HepG2 (cell line): ENCODE results near the gene RPL22L1. TPM values are rescaled to one million over a fixed set of nuclear protein-coding genes. Genes with fewer than 3 reads are reported as not detected.
"Not testable (repeated sequence)": the region's sequence is repeated elsewhere in the genome, so short reads cannot be mapped to it uniquely, and the experiment has no call there.

Source experiments
- ATAC-seq: fragments of 200-7000 bp; cut with Tn5 transposase; 3 replicates; pipeline ENCODE4 v1.9.1; 2020; ENCODE audit warnings: mild to moderate bottlenecking, moderate library complexity
- BruUV-seq: library from RNA; stranded (reverse); fragments of 400-500 nt; replicated peaks from 2 replicates; lab custom pipeline; 2021; lab: Mats Ljungman, UMichigan
- CTCF ChIA-PET: fragments of 300-600 bp; formaldehyde crosslinking; extraction: SDS; loops from one replicate; lab custom pipeline; 2021; ENCODE audit warnings: low total read pairs, inconsistent platforms, low intra/inter-chr PET ratio; lab: Yijun Ruan, JAX
- POLR2A ChIA-PET: fragments of 350-600 bp; sonication (Branson Sonifier 250); formaldehyde crosslinking; loops from one replicate; lab custom pipeline; 2020; ENCODE audit warnings: antibody characterized with exemption, inconsistent platforms; lab: Yijun Ruan, JAX
- DNase-seq: peaks from one replicate; pipeline ENCODE4 v3.0.0-alpha.2; 2015; ENCODE audit warnings: low spot score
- FAIRE-seq: peaks from 3 replicates; lab custom pipeline; 2011; peaks lifted over from hg19 to GRCh38; lab: Jason Lieb, UNC
- H2AFZ ChIP-seq: one replicate; pipeline ENCODE4 v1.6.1; 2011; ENCODE audit warnings: low read length, inconsistent platforms
- H3K27ac ChIP-seq: fragments of 300-600 bp; 3 replicates; pipeline ENCODE4 v1.8.0; 2011; ENCODE audit warnings: mixed run types, mild to moderate bottlenecking, mixed read lengths, low read length, inconsistent platforms; ENCODE audit not compliant: insufficient read depth; ENCODE audit errors: extremely low read length
- H3K27me3 ChIP-seq, 2 experiments: fragments of 200-600 bp in 1 of 2; 2 replicates in 1 of 2; 3 replicates in 1 of 2; pipeline versions ENCODE4 v1.6.0 to v1.8.0; 2011; ENCODE audit warnings: low read length in 2 of 2, mild to moderate bottlenecking in 2 of 2, moderate library complexity in 2 of 2, inconsistent platforms in 1 of 2; ENCODE audit not compliant: insufficient read depth in 2 of 2, control insufficient read depth in 1 of 2
- H3K36me3 ChIP-seq, 2 experiments: fragments of 200-600 bp in 1 of 2; replicated peaks in 1 of 2; 2 replicates in 1 of 2; 3 replicates in 1 of 2; pipeline versions ENCODE4 v1.5.1 to v1.8.0; 2011; ENCODE audit warnings: low read length in 2 of 2, inconsistent platforms in 1 of 2; ENCODE audit not compliant: insufficient read depth in 2 of 2, control insufficient read depth in 1 of 2
- H3K4me1 ChIP-seq: 2 replicates; pipeline ENCODE4 v1.5.1; 2012; ENCODE audit warnings: low read length, inconsistent platforms; ENCODE audit not compliant: insufficient read depth
- H3K4me2 ChIP-seq: 2 replicates; pipeline ENCODE4 v1.6.0; 2011; ENCODE audit warnings: low read depth, low read length, inconsistent platforms
- H3K4me3 ChIP-seq, 3 experiments: fragments of 200-600 bp in 1 of 3; sonication (generic), shearing (Covaris generic) in 1 of 3; replicated peaks in 1 of 3; 2 replicates each; pipeline ENCODE4 v1.5.1; 2011 to 2016; ENCODE audit warnings: low read length in 3 of 3, inconsistent platforms in 2 of 3, low read depth in 2 of 3, mild to moderate bottlenecking in 2 of 3, control low read depth in 1 of 3, mixed read lengths in 1 of 3; ENCODE audit not compliant: insufficient read depth in 1 of 3
- H3K79me2 ChIP-seq: one replicate; pipeline ENCODE4 v1.6.1; 2011; ENCODE audit warnings: low read length, inconsistent platforms; ENCODE audit not compliant: insufficient read depth
- H3K9ac ChIP-seq: 2 replicates; pipeline ENCODE4 v1.6.0; 2011; ENCODE audit warnings: mild to moderate bottlenecking, low read depth, low read length, inconsistent platforms; ENCODE audit not compliant: insufficient read depth
- H3K9me3 ChIP-seq: 2 replicates; pipeline ENCODE4 v1.5.1; 2012; ENCODE audit warnings: mild to moderate bottlenecking, low read length
- H4K20me1 ChIP-seq: 2 replicates; pipeline ENCODE4 v1.6.0; 2011; ENCODE audit warnings: inconsistent platforms, mild to moderate bottlenecking, low read length, moderate library complexity; ENCODE audit not compliant: insufficient read depth
- GABPB1 ChIP-seq: IDR thresholded peaks from 2 replicates; pipeline ENCODE4 v1.6.1; 2016; ENCODE audit warnings: mild to moderate bottlenecking, missing genetic modification reagents, moderate library complexity, missing compliant biosample characterization
- HOXA3 ChIP-seq: sonication (generic); formaldehyde crosslinking; IDR thresholded peaks from 2 replicates; pipeline ENCODE4 v1.5.0; 2020; ENCODE audit warnings: missing genetic modification reagents
- HOXA9 ChIP-seq: sonication (generic); formaldehyde crosslinking; IDR thresholded peaks from 2 replicates; pipeline ENCODE4 v1.8.1; 2022; ENCODE audit warnings: missing genetic modification reagents, mild to moderate bottlenecking, moderate library complexity, borderline replicate concordance
- MAZ ChIP-seq, 2 experiments: sonication (generic) in 1 of 2; formaldehyde crosslinking in 1 of 2; IDR thresholded peaks; 2 replicates each; pipeline versions ENCODE4 v1.5.0 to v1.6.1; 2012 to 2020; ENCODE audit warnings: low read depth in 2 of 2, mild to moderate bottlenecking in 2 of 2, borderline replicate concordance in 1 of 2, improper control_type of control experiment in 1 of 2, low read length in 1 of 2, missing genetic modification reagents in 1 of 2, moderate library complexity in 1 of 2
- PHF8 ChIP-seq: sonication (generic); formaldehyde crosslinking; IDR thresholded peaks from 2 replicates; pipeline ENCODE4 v1.5.0; 2020; ENCODE audit warnings: missing genetic modification reagents
- POLR2G ChIP-seq: fragments of 200-400 bp; formaldehyde crosslinking; IDR thresholded peaks from 2 replicates; pipeline ENCODE4 v1.6.1; 2018; ENCODE audit warnings: mild to moderate bottlenecking, low read depth, low read length, moderate library complexity
- SALL1 ChIP-seq: sonication (generic); formaldehyde crosslinking; IDR thresholded peaks from 2 replicates; pipeline ENCODE4 v1.8.0; 2022; ENCODE audit warnings: mild to moderate bottlenecking, missing genetic modification reagents
- TAF1 ChIP-seq: sonication (generic); formaldehyde crosslinking; IDR thresholded peaks from 2 replicates; pipeline ENCODE4 v1.4.0; 2020; ENCODE audit warnings: missing genetic modification reagents
- ZBTB33 ChIP-seq: sonication (generic); formaldehyde crosslinking; IDR thresholded peaks from 2 replicates; pipeline ENCODE4 v1.4.0; 2020; ENCODE audit warnings: missing genetic modification reagents
- ZNF292 ChIP-seq: sonication (generic); formaldehyde crosslinking; IDR thresholded peaks from 2 replicates; pipeline ENCODE4 v1.8.1; 2022; ENCODE audit warnings: mild to moderate bottlenecking, low read depth, missing genetic modification reagents, borderline replicate concordance
- ZNF350 ChIP-seq: sonication (generic); formaldehyde crosslinking; IDR thresholded peaks from 2 replicates; pipeline ENCODE4 v1.4.0; 2020; ENCODE audit warnings: mild to moderate bottlenecking, low read depth, missing genetic modification reagents, borderline replicate concordance
- ZNF687 ChIP-seq: sonication (generic); formaldehyde crosslinking; IDR thresholded peaks from 2 replicates; pipeline ENCODE4 v1.5.1; 2020; ENCODE audit warnings: mild to moderate bottlenecking, missing genetic modification reagents, moderate library complexity
- ZNF772 ChIP-seq: sonication (generic); formaldehyde crosslinking; IDR thresholded peaks from 2 replicates; pipeline ENCODE4 v1.5.0; 2020; ENCODE audit warnings: mild to moderate bottlenecking, missing genetic modification reagents
- WGBS: methylation state at CpG from one replicate; pipeline ENCODE4 v1.1.6; 2017; ENCODE audit warnings: low lambda C conversion rate; 5-methylcytosine and 5-hydroxymethylcytosine counted together
- in situ Hi-C: cut with HindIII; loops from 2 replicates; pipeline ENCODE4 v1.10.0; 2017; ENCODE audit warnings: low pct_unique_long_range_greater_than_20kb; ENCODE audit not compliant: extremely low pct_ligation_motif_present
- intact Hi-C: fragments of 100-400 bp; cut with micrococcal nuclease; formaldehyde crosslinking; loops from one replicate; pipeline ENCODE4 v1.10.0; 2022; ENCODE audit not compliant: unreplicated experiment
- polyA plus RNA-seq, 8 experiments: library from polyadenylated mRNA; depleted of rRNA in 3 of 8; stranded (reverse) in 7 of 8; unstranded in 1 of 8; fragments of >200 nt; fragmentation: Illumina TruSeq in 4 of 8; extraction: Trizol in 4 of 8; gene quantifications; 2 replicates each; pipeline versions ENCODE4 v1.2.1 to v1.2.3, GENCODE V29; 2011 to 2016; ENCODE audit warnings: low read depth in 4 of 8, missing spikeins in 1 of 8, mixed read lengths in 1 of 8; ENCODE audit not compliant: insufficient read depth in 1 of 8
- total RNA-seq, 5 experiments: library from RNA; depleted of rRNA; stranded (reverse); fragments of >200 nt; fragmentation: Illumina TruSeq; extraction: Trizol; gene quantifications; 2 replicates each; pipeline ENCODE4 v1.2.3, GENCODE V29; 2016; ENCODE audit warnings: low read depth in 1 of 5

RPL22L1 gene
- total and polyA plus RNA-seq, 2 of the 13 experiments (the other 11 are each of a cell fraction or from before 2014, with no cell fraction given), result 42.7 to 152 TPM

- Histone ChIP-seq H3K4me2 (peak overlapping the region; percentile 49), H2AFZ (peak overlapping the region; percentile 5), H3K4me3 (peak overlapping the region; percentile 42 to 52 (median 48)), H3K9ac (peak overlapping the region; percentile 3; the same call in 1 of the 2 replicates)
- 30% methylated on average over 7 of the region's 24 CpGs for WGBS
- H3K79me2 ChIP-seq; H3K36me3 ChIP-seq; H3K27me3 ChIP-seq; in situ Hi-C loops; intact Hi-C loops; CTCF ChIA-PET; H3K4me1 ChIP-seq; DNase-seq; TF ChIP-seq MAZ (IDR thresholded peaks at IDR 0.05; ENCODE audit: borderline replicate concordance, low read depth, low read length): not testable (repeated sequence)
- BruUV-seq, result TSS peak; percentile 63
- 0 out of 2 replicates have a peak, but pooled peaks have one; percentile 19 for TF ChIP-seq SALL1 (CRISPR knock-in tag)
- peak; percentile 51; the same call in 1 of the 2 replicates for TF ChIP-seq ZNF687
- TF ChIP-seq ZNF292 (CRISPR knock-in tag), result peak; percentile 22; the same call in 1 of the 2 replicates
- TF ChIP-seq HOXA3 (CRISPR knock-in tag), result peak; percentile 43; the same call in 1 of the 2 replicates
- 0 out of 2 replicates have a peak, but pooled peaks have one; percentile 23 for TF ChIP-seq TAF1 (CRISPR knock-in tag)
- 0 out of 2 replicates have a peak, but pooled peaks have one; percentile 30 for TF ChIP-seq HOXA9 (CRISPR knock-in tag)
- 0 out of 2 replicates have a peak, but pooled peaks have one; percentile 36 for TF ChIP-seq ZNF772
- peak; percentile 13; the same call in 1 of the 2 replicates for TF ChIP-seq MAZ (CRISPR knock-in tag; IDR thresholded peaks at IDR 0.05; ENCODE audit: low read depth)
- TF ChIP-seq ZBTB33 (CRISPR knock-in tag), result peak; percentile 76; the same call in 1 of the 2 replicates
- 0 out of 2 replicates have a peak, but pooled peaks have one; percentile 13 for TF ChIP-seq GABPB1 (CRISPR knock-in tag)
- 0 out of 2 replicates have a peak, but pooled peaks have one; percentile 44 for TF ChIP-seq POLR2G
- peak; percentile 50 for TF ChIP-seq PHF8 (CRISPR knock-in tag)
- TF ChIP-seq ZNF350 (CRISPR knock-in tag), result 0 out of 2 replicates have a peak, but pooled peaks have one; percentile 16
- TF ChIP-seq, all 625 proteins: peak for 13; not testable (repeated sequence) for 612
- FAIRE-seq, H3K9me3 ChIP-seq, H3K27ac ChIP-seq, H4K20me1 ChIP-seq: not testable (repeated sequence)
- POLR2A ChIA-PET, result interaction anchor here (0.9 to 3.7 kb wide), 2 partner anchors 15 to 24 kb away, joined by 3 to 27 read pairs; partner anchors contain the start of genes EIF5A2 and RPL22L1
- peak; percentile 38; the same call in 2 of the 3 replicates for ATAC-seq
Measured at GRCh38 chr3:170884109-170884930, 14.3 kb upstream of the RPL22L1 start.
